HS-5 (cell line): ENCODE results near the gene CRIP3.

ENCODE experiments used
- DNase-seq: peaks from one replicate; pipeline ENCODE4 v3.0.0-alpha.2; 2012; ENCODE audit warnings: low read depth

Gene CRIP3

DNA sequence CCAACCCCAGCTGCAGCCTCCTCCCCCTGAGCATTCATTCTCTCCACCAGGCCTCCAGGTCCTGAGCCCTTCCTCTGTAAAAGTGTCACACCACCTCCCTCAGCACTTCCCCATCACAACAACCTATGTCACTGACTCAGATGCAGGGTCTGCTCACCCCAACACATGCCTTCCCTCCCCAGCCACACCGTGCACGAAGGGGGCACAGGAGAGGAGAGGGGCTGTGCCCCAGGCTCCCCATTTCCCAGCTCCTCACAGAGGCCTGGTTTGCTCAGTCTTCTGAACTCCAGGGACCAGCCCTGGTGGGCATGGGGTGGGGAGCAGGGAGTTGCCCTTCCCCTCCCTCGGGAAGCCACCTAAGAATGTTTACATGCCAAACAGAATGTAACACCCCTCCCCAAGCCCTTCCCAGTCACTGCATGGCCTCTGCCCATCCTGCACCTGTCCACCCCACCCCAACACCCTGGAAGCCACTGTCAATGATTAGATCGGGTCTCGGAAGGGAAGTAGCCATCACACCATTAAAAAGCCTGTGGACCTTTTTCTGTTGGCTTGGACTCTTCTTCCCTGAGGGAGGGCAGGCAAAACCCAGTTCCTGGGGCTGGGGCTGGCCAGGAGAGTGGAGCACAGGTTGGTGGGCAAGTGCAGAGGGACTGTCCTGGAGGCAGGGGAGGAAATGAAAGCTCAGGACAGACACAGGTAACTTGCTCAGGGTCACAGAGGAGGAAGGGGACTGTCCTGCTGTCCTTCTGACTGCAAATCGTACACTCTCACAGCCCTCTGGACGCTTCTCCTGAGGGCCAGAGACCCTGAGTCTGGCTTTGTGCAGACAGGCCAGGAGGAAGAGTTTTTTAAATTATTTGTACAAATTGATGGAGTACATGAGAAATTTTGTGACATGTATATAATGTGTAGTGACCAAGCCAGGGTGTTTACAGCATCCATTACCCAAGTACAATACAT, 20.6 kb downstream of the CRIP3 start:
- no peak for DNase-seq

- DNase-seq: no peak
Measured at GRCh38 chr6:43286980-43287716, 21.5 kb downstream of the CRIP3 start.

DNA sequence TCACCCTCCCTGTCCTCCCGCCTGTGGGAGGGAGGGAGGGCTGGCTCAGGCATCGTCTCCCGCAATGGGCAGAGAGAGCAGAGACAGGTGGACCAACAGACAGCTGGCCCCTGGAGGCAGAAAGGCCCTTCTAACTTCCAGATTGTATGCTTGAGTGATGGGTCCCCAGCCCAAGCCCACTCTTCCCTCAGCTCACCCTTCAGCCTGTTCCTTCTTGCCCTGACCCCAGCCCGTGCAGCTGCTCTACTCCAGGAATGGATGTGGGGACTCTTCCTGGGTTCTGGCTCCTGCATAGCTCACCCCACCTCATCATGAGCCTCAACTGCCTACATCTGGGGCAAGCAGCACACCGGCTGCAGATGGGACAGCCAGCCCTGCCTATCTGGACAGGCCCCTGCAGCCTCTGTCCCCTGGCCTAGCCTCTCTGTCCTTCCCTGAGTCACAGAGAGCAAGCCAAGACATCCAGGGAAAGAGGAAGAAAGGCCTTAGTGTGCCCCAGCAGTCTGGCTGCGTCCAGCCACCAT, 22.1 kb downstream of the CRIP3 start:
- DNase-seq: no peak

- no peak for DNase-seq
Measured at GRCh38 chr6:43285832-43286231, 22.8 kb downstream of the CRIP3 start.

DNA sequence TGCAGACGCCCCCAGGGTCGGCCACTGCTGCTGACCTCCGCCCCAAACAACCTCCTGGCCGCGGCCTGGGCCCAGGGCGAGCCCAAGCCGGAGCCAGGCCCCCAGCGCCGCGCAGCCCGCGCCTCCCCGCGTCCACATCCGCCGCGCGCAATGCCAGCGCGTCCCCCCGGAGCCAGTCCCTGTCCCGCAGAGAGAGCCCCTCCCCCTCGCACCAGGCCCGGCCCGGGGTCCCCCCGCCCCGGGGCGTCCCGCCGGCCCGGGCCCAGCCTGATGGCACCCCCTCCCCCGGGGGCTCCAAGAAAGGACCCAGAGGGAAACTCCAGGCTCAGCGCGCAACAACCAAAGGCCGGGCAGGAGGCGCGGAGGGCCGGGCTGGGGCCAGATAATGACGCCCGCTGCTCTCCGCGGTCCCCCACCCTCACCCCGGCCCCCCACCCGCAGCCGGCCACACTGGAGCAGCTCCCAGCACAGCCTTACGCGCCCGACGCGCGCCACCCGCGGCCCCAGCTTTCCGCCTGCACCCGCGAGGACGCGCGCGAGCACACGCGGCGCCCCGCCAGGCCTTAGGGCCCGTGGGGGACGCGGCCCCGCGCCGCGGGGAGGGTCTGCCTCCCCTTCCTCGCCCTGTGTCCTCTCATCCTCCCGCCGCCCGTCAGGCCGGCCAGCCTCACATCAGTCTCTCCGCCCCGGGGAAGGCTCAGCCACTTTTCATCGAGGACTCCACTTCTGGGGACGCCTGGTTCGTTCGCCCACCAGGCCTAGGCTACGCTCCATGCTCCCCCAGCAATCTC, 23.4 kb downstream of the CRIP3 start:
- no peak for DNase-seq

GRCh38 chr6:43283905-43284304, 24.7 kb downstream of the CRIP3 start:
- DNase-seq: no peak

- no peak for DNase-seq
Measured at GRCh38 chr6:43283514-43283901, 25.1 kb downstream of the CRIP3 start.

DNA sequence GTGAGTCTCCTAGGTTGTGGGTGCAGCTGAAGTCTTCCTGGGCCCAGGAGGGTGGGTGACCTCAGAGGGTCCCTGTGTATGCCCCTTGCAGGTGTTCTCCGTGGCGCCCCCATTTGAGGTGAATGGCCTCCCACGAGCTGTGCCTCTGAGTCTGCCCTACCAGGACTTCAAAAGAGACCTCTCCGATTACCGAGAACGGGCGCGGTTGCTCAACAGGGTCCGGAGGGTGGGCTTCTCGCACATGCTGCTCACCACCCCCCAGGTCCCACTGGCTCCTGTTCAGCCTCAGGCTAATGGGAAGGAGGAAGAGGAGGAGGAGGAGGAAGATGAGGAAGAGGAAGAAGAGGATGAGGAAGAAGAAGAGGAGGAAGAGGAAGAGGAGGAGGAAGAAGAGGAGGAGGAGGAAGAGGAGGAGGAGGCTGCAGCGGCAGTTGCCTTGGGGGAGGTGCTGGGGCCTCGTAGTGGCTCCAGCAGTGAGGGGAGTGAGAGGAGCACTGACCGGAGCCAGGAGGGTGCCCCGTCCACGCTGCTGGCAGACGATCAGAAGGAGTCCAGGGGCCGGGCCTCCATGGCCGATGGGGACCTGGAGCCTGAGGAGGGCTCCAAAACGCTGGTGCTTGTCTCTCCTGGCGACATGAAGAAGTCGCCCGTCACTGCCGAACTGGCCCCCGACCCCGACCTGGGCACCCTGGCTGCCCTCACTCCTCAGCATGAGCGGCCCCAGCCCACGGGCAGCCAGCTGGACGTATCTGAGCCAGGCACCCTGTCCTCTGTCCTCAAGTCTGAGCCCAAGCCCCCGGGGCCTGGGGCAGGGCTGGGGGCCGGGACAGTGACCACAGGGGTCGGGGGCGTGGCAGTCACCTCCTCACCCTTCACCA, 25.8 kb downstream of the CRIP3 start:
- DNase-seq: no peak

GRCh38 chr6:43282060-43282459, 26.6 kb downstream of the CRIP3 start:
- no peak for DNase-seq

GRCh38 chr6:43280234-43280633, 28.4 kb downstream of the CRIP3 start:
- no peak for DNase-seq

DNA sequence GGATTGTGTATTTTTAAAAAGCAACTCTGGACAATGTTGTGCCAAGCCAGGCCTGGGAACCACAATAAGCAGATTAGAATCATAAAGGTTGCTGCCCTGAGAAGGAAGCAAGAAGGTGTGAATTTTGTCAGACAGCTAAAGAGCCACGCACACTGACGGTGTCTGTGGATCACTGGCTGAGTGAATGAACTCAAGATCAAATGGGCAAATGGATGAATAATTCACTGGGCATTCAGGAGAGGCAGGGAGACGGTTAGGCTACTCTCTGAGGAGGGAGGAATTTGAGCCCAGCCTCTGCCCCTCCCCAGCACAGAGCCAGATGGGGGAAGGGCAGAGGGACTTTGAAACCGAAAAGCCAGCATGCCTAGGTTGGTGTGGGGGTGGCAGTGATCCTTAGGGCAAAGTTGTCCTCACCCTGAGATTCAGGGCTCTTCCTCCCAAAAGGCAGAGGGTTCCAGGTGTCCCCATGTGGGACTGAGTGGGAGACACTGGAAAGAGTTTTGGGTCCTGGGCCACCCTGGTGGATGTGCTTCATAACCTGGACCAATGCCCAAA, 30.0 kb downstream of the CRIP3 start:
- DNase-seq: no peak

DNA sequence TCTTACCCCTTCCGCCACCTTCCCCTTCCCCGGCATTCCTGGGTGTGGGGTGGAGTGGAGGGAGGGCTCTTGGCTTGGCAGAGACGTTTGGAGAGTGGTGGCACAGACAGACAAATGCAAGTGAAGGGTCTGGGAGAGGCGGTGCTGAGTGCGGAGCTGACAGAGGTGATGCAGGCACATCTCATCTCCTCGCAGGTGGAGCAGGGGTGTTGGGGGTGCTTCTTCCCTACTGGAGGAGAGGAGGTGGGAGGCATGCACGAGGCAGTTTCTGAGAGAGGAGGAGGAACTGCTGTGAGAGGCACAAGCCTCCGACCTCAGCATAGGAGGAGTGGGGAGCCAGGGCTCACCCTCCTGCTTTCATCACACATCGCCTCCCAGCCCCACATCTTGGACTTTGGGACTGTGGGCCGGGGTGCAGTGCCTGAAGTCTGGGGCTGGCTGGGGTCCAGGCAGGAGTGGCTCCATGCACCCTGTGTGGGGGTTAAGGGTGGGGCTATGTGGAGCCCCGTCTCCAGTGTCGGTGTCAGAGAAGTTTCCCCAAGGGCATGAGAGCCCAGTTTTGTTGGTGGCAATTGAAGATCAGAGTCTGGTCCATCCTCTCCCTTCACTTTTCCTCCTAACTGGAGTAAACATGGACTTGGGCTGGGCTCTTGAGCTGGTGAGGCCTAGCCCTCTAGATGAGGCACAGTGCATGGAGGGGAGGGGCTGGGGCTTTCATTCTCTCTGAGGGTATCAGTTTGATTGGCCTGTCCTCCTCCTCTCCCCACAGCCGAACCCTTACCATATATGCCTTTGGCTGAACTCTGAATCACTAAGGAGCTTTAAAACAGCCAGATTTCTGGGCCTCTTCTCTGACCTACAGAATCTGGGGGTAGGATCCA, 30.7 kb downstream of the CRIP3 start:
- DNase-seq: no peak

- DNase-seq: no peak
Measured at GRCh38 chr6:43277306-43277642, 31.4 kb downstream of the CRIP3 start.

DNA sequence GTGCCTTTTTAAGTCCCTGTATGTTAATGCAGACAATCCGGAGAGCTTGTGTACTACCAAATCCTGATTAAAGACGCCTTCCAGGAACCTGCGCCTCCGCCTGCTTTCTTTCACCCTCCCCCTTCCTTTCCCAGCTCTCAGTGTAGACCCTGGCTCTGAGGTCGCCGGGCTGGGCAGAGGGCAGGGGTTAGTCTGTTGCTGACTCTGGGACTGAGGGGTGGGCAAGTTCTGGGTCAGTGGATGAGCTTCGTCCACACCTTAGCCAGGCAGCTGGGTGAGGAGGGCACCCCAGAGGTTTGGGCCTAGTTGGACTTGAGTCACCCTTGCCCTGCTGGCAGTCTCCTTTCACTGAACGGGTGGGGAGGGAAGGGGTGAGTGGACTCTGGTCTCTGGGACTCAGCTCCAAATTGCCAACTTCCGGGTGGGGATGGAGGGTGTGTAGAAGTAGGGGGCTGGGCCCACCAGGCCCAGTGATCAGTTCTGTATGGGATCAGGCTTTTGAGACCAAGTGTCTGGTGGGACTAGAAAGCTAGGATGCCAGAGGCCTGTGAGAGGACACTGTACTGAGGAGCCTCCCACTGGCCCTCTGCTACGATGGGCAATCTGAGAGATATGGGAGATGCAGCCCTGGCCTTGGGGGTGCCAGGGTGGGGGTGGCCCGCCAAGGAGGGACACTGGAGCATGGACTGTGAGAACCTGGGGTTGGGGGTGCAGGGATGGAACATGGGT, 31.9 kb downstream of the CRIP3 start:
- DNase-seq: no peak

DNA sequence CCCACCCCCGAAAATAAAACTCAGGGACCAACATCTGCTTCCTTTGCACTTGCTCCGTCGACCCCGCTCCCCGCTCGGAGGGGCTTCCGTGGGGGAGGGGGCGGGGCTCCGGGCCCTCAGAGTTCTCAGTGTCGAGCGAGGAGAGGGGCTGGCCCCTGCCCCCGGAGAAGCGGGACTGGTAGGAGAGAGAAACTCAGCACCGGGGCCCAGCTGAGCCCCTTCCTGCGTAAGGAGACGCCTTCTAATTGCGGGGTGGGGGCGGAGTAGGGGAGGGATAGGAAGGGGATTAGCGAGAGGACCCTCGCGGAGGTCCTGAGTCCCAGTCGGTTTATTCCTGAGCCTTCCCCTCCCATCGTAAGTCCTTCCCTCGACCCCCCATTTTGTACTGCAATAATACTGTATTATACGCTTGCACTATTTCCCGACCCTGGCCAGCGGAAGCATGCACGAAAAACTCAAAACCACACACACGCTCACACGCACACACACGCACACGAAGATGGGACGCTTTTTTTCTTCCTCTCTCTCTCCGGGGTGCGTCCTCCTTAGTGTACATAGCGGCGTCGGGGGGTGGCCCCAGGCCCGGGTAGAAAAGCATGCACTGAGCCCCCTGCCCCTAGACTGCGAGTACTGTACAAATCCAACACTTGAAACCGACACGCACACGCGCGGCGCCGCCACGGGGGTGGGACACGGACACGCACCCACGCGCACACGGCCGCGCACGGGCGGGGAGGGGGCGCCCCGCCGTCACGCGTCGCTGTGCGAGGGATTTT, 32.6 kb downstream of the CRIP3 start:
- DNase-seq: no peak

- DNase-seq: no peak
Measured at GRCh38 chr6:43274916-43275597, 33.6 kb downstream of the CRIP3 start.

DNA sequence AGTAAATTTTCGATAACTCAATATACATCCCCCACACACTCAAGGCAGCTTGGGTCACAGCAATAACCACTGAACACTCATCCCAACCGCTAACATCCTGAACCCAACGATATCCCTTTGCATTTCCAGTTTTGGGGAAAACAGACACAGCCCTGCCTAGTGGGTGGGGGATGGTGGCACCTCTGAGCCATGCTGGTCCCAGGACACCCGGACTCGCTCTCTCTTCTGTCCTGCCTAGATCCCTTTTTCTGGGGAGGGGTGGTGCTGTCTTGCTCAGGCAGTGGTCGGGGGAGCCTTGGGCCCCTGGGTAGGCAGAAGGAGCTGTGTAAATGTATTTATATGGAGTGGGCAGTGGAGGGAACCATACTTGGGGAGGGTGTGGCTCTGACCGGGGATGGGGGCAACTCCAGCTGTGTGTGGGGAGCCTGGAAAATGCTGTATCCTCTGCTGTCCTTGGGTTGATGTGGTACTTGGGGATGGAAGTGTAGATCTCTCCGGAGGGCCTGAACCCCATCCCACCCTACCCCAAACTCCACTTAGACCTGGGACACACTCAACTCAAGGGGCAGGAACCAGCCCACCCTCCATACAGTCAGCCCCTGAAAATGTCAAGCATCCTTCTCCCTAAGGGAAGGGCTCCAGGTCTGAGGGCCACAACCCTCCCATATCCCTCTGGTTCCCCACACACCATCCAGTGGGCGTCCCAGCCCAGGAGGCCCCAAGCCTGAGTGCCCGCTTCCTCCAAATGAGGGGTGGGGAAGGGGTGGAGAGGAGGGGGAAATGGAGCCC, 34.3 kb downstream of the CRIP3 start:
- no peak for DNase-seq
